MM.1S (cell line): ENCODE measurements around the gene PRDM5.

Experiments
- DNase-seq: peaks from one replicate; pipeline ENCODE4 v3.0.0-alpha.2; 2015
- H2AFZ ChIP-seq: fragments of 300-600 bp; sonication (generic); 2 replicates; pipeline ENCODE4 v1.6.0; 2016; ENCODE audit warnings: antibody characterized with exemption, low read length
- H3F3A ChIP-seq: fragments of 300-600 bp; sonication (generic); 2 replicates; pipeline ENCODE4 v1.6.1; 2016; ENCODE audit warnings: mild to moderate bottlenecking, antibody characterized with exemption, low read length, moderate library complexity, mixed read lengths; ENCODE audit not compliant: insufficient read depth
- H3K27ac ChIP-seq: fragments of 300-600 bp; sonication (generic); 2 replicates; pipeline ENCODE4 v1.5.1; 2016; ENCODE audit warnings: mild to moderate bottlenecking, low read length
- H3K27me3 ChIP-seq: fragments of 300-600 bp; sonication (generic); replicated peaks from 2 replicates; pipeline ENCODE4 v1.6.0; 2016; ENCODE audit warnings: low read length; ENCODE audit not compliant: insufficient read depth
- H3K36me3 ChIP-seq: fragments of 300-600 bp; sonication (generic); replicated peaks from 2 replicates; pipeline ENCODE4 v1.6.1; 2016; ENCODE audit warnings: mild to moderate bottlenecking, low read length, mixed read lengths; ENCODE audit not compliant: insufficient read depth
- H3K4me1 ChIP-seq: fragments of 300-600 bp; sonication (generic); 2 replicates; pipeline ENCODE4 v1.6.1; 2016; ENCODE audit warnings: low read length, mixed read lengths
- H3K4me2 ChIP-seq: fragments of 300-600 bp; sonication (generic); 2 replicates; pipeline ENCODE4 v1.6.0; 2016; ENCODE audit warnings: low read depth, low read length
- H3K4me3 ChIP-seq: fragments of 300-600 bp; sonication (generic); 2 replicates; pipeline ENCODE4 v1.5.1; 2016; ENCODE audit warnings: low read length, mixed read lengths
- H3K79me2 ChIP-seq: fragments of 300-600 bp; sonication (generic); 2 replicates; pipeline ENCODE4 v1.6.1; 2016; ENCODE audit warnings: mixed run types, low read length, mixed read lengths
- H3K9ac ChIP-seq: fragments of 300-600 bp; sonication (generic); 2 replicates; pipeline ENCODE4 v1.6.1; 2016; ENCODE audit warnings: low read length, mixed read lengths
- H3K9me2 ChIP-seq: fragments of 300-600 bp; sonication (generic); replicated peaks from 2 replicates; pipeline ENCODE4 v1.6.1; 2016; ENCODE audit warnings: mild to moderate bottlenecking, low read length, mixed read lengths; ENCODE audit not compliant: insufficient read depth
- H3K9me3 ChIP-seq: fragments of 300-600 bp; sonication (generic); replicated peaks from 2 replicates; pipeline ENCODE4 v1.6.1; 2016; ENCODE audit warnings: mild to moderate bottlenecking, low read length, mixed read lengths; ENCODE audit not compliant: insufficient read depth
- H4K20me1 ChIP-seq: fragments of 300-600 bp; sonication (generic); 2 replicates; pipeline ENCODE4 v1.6.1; 2016; ENCODE audit warnings: mild to moderate bottlenecking, low read length, moderate library complexity, mixed read lengths; ENCODE audit not compliant: insufficient read depth
- CTCF ChIP-seq: fragments of 300-600 bp; sonication (generic); IDR thresholded peaks from 2 replicates; pipeline ENCODE4 v1.5.1; 2016; ENCODE audit warnings: antibody characterized with exemption, low read length, mixed read lengths
- EZH2 ChIP-seq: fragments of 300-600 bp; sonication (generic); optimal IDR thresholded peaks from 2 replicates; pipeline ENCODE3; 2017; ENCODE audit warnings: low read depth, mild to moderate bottlenecking, antibody characterized with exemption, low read length, mixed read lengths
- EZH2phosphoT487 ChIP-seq: fragments of 300-600 bp; sonication (generic); IDR thresholded peaks from 2 replicates; pipeline ENCODE4 v1.6.1; 2018; ENCODE audit warnings: antibody characterized with exemption, low read length

The PRDM5 gene

GRCh38 chr4:120769227-120769626, 153.3 kb downstream of the PRDM5 start:
- Histone ChIP-seq H4K20me1 (no peaks in the 10 kb centered on the region), H3K79me2 (no peaks in the 10 kb centered on the region), H3K9me3 (no peaks in the 10 kb centered on the region), H3K4me2 (no peak overlapping the region), H3F3A (peaks cover 39% of the 10 kb centered on the region), H3K27ac (no peak overlapping the region), H3K36me3 (no peaks in the 10 kb centered on the region), H2AFZ (no peak overlapping the region), H3K9ac (no peak overlapping the region), H3K4me1 (peaks cover 40% of the 10 kb centered on the region), H3K4me3 (no peak overlapping the region), H3K9me2 (no peaks in the 10 kb centered on the region), H3K27me3 (no peaks in the 10 kb centered on the region)
- no peak for TF ChIP-seq EZH2
- TF ChIP-seq EZH2phosphoT487: no peak
- TF ChIP-seq CTCF: no peak
- no peak for DNase-seq

- no peaks in the 10 kb centered on the region for H3K9me2 ChIP-seq
- 0 out of 2 replicates have a peak, but pooled peaks cover 2% of the 10 kb centered on the region for H3K79me2 ChIP-seq
- H3K4me2 ChIP-seq: peak overlapping the region; percentile 52
- peak overlapping the region; percentile 74 for H3K9ac ChIP-seq
- H3K27me3 ChIP-seq: no peaks in the 10 kb centered on the region
- peak overlapping the region; percentile 88 for H3K27ac ChIP-seq
- peak; percentile 58 for DNase-seq
- peak overlapping the region; percentile 45 for H3K4me3 ChIP-seq
- H4K20me1 ChIP-seq: no peaks in the 10 kb centered on the region
- no peak for TF ChIP-seq EZH2
- no peak for TF ChIP-seq CTCF
- no peak for TF ChIP-seq EZH2phosphoT487
- H3K4me1 ChIP-seq: peaks cover 40% of the 10 kb centered on the region
- H3K36me3 ChIP-seq: no peaks in the 10 kb centered on the region; the same call in 1 of the 2 replicates
- H2AFZ ChIP-seq: peak overlapping the region; percentile 24; the same call in 1 of the 2 replicates
- H3F3A ChIP-seq: peaks cover 28% of the 10 kb centered on the region
- no peaks in the 10 kb centered on the region for H3K9me3 ChIP-seq
These were observed 157.3 kb downstream of the PRDM5 start for GRCh38 chr4:120765260-120765680.

GRCh38 chr4:120763650-120764049, 158.9 kb downstream of the PRDM5 start:
- no peaks in the 10 kb centered on the region; the same call in 1 of the 2 replicates for H3K36me3 ChIP-seq
- H3K27ac ChIP-seq: peak overlapping the region; percentile 88; the same call in 1 of the 2 replicates
- DNase-seq: no peak
- 0 out of 2 replicates have a peak overlapping the region, but pooled peaks have one; percentile 64 for H3K9ac ChIP-seq
- no peak for TF ChIP-seq EZH2phosphoT487
- TF ChIP-seq EZH2: no peak
- TF ChIP-seq CTCF: no peak
- H3K79me2 ChIP-seq: 0 out of 2 replicates have a peak, but pooled peaks cover 2% of the 10 kb centered on the region
- H3K4me3 ChIP-seq: no peak overlapping the region
- no peaks in the 10 kb centered on the region for H4K20me1 ChIP-seq
- peak overlapping the region; percentile 52 for H3K4me2 ChIP-seq
- no peaks in the 10 kb centered on the region for H3K9me2 ChIP-seq
- no peaks in the 10 kb centered on the region; the same call in 1 of the 2 replicates for H3K9me3 ChIP-seq
- peaks cover 40% of the 10 kb centered on the region for H3K4me1 ChIP-seq
- H3F3A ChIP-seq: peaks cover 28% of the 10 kb centered on the region
- H2AFZ ChIP-seq: no peak overlapping the region
- H3K27me3 ChIP-seq: no peaks in the 10 kb centered on the region
